Colon (tissue), 2 donors: Measurements from ENCODE around the gene TM4SF4.
"Not testable (repeated sequence)": the region's sequence is repeated elsewhere in the genome, so short reads cannot be mapped to it uniquely, and the experiment has no call there.

Source experiments
- FAIRE-seq: peaks from 2 replicates; lab custom pipeline; 2012; peaks lifted over from hg19 to GRCh38; lab: Jason Lieb, UNC
- donor health status: control.
- donor health status: control.

TM4SF4 gene, protein sequence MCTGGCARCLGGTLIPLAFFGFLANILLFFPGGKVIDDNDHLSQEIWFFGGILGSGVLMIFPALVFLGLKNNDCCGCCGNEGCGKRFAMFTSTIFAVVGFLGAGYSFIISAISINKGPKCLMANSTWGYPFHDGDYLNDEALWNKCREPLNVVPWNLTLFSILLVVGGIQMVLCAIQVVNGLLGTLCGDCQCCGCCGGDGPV

DNA sequence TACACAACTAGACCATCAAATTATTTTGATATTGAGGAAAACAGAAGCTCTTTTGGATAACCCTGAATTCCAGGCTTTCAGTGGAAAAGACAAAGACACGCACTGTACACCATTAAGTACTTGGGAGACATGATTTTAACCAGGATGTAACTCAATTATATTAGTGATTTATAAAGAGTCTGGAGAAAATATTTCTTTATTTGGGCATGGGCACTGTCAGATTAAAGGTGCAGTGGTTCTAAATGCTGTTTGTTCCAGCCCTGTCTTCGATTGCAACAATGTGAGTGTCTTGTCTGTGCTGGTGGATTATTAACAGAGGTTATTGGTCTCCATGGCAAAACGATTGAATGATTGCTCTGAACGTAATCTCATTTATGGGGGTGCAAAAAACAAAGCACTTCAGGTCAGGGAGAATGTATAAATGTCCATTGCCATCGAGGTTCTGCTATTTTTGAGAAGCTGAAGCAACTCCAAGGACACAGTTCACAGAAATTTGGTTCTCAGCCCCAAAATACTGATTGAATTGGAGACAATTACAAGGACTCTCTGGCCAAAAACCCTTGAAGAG, at the start of gene TM4SF4:
Gene TM4SF4, plus strand, starts transcription at position 448 of the 568 bp plus-strand sequence. CDS start 181 bp downstream, outside the sequence.
- no peak for FAIRE-seq

DNA sequence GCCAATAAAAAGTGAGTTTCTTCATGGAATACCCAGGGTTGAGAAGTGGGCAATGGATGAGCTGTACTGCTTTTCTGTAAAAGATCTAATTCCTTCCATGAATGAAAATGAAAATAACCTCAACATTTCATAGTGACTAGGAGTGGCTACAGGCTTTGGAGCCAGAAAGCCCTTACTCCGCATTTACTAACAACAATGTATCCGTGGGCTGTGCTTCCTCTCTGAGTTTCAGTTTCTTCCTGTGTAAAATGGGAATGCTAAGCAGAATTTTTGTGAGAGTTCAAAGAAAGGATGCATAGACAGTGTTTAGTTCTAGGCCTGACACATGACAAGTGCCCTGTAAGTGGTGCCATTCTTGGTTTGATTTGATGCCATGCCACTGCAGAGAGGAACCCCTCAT, 49.6 kb upstream of the TM4SF4 start:
- no peak for FAIRE-seq

DNA sequence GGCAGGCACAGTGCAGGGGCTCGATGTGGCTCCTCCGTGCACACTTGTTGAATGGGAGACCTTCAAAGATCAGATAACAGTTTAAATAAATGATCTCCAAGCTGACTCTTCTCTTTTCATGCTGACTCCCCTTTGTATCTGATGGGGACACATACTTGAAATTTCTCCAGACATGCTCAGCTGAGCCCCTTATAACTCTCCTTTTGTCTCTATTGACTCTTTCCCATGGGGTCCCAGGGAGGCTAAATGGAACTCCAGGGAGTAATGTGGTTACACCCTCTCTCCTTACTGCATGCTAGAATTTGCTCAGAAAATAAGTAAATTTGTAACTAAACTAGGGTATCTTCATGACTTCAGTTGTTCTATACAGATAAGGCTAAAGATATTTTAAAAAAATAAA, 48.2 kb upstream of the TM4SF4 start:
- FAIRE-seq, result no peak

DNA sequence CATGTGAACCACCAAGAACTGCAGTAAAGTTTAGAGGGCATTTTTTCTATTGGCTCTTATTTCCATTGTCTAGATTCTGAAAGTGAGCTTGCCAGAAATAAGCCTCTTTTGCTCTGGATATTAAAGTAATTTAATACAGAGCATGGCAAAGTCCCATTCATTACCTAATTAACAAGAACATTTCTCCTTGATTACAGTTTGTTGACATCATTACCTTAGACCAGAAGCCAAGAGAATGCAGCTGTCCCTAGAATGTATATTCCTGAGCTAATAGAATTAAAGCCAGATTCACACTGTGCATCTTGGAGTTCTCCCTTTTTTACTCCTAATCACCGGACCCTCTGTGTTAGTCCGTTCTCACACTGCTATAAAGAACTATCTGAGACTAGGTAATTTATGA, 46.4 kb upstream of the TM4SF4 start:
- FAIRE-seq, result no peak

DNA sequence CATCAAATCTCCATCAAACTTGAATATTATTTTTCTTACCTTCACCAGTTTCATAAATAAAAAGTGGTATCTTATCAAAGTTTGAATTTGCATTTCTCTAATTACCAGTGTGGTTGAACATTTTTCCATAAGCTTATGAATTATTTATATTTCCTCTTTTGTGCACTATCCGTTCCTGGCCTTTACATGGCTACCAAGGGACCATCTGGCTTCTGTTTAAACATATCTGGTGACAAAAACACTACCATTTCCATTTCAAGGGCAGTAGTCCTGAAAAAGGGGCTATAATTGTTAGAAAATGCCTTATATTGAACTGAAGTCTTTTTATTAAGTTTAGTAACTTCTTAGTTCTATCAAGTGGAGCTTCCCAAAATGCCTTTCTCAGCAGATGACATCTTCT, 44.3 kb upstream of the TM4SF4 start:
- FAIRE-seq, result no peak

DNA sequence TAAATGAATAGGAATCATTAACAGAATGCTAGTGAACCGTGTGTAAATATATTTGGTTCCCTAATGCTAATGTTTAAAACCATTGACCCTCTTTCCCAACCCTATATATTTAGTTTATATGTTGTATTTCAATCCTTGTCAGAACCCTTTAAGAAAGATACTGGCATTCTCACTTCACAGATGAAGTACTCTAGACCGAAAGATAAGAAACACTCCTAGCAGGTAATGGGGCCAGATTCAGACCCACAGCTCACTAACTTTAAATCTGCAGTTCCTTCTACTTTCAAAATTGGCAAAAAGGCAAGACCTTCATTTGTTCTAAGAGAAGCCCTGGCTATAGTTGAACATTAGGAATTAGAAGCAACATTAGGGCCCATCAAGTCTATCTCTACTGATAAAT, 42.3 kb upstream of the TM4SF4 start:
- FAIRE-seq, result no peak

DNA sequence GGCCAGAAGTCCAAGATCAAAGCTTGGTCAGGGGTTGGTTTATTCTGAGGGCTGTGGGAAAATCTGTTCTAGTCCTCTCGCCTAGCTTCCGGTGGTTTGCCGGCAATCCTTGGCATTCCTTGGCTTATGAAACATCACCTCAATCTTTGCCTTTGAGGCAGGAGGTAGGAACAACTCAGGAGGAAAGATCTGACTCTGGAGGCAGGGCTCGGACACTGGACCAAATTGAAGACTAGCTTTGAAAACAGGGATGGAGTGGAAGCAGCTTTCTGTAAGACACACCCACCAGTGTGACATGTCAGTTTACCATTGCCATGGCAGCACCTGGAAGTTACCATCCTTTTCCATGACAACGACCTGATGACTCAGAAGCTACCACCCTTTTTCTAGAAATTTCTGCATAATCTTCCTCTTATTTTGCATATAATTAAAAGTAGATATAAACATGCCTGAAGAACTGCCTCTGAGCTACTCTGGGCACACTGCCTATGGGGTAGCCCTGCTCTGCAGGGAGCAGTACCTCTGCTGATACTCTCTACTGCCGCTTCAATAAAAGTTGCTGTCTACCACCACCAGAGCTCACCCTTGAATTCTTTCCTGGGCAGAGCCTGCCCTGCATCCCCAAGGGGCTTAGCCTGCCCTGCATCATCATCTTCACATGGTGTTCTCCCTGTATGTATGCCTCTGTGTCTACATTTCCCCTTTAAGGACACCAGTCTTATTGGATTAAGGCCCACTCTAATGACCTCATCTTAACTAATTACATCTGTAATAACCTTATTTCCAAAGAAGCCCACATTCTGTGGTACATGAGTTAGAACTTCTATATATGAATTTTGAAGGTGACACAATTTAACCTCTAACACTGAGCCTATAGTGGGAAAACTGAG, 38.3 kb upstream of the TM4SF4 start:
- no peak for FAIRE-seq

DNA sequence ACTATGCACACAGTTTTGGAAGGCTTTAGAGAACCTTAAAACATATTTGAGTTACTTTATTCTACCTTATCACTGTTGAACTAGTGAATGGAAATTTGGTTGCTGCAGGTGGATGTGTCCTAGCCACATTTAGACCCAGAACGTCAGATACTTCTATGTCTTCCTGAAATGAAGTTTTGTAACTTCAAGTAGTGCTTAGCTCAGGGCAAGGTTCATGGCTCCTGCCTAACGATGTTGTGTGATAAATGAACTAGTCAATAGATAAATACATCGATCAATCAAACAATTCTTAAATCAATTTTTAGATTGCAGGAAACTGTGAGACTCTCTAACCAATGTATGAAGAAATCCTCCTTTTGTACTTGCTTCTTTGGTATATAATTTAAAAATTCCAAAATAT, 37.2 kb upstream of the TM4SF4 start:
- no peak for FAIRE-seq

DNA sequence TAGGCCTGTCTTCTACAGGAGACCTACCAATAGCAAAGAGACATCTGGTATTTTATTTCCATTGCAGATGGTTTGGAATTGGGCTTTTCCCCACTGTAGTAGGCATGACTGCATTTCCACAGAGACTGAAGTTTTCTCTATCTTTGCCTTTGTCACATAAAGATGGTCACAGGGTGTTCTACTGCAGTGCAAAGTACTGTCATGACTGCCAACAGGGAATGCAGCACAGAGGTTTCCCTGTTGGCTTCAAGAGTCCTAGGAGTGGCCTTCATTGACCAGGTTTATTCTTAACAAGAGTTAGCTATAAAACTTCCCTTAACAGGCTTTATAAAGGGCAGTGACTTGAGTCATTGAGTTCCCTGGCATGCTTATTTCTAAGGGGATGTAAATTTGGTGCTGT, 36.8 kb upstream of the TM4SF4 start:
- no peak for FAIRE-seq

DNA sequence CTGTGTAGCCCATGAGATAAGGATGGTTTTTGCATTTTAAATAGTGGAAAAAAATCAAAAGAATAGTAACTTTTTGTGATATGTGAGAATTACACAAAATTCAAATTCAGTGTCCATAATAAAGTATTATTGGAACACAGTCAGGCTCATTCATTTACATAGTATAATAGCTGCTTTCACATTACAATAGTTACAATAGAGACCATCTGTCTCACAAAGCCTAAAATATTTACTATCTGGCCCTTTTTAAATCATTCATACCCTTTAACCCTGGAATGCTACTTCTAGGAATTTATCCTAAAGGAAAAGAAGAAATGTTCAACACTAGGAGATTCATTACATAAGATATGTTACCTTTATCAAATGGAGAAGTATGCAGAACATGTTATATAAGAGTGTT, 35.5 kb upstream of the TM4SF4 start:
- no peak for FAIRE-seq

DNA sequence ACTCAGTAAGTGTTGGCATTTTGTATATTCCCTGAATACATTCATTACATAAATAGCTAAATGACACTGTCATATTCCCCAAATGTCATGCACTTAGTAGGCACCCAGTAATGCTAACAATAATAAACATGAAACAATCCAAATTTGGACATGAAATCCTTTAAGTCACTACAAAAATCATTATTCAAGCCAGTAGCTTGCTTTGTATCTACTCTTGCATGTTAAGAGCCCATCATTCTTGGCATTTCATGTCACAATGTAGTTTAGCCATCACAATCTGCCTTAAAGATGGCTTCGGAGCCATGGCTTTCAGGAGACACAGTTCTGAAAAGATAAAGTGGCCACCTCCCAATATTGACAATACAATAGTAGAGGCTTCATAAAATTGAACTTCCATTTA, 32.9 kb upstream of the TM4SF4 start:
- no peak for FAIRE-seq

DNA sequence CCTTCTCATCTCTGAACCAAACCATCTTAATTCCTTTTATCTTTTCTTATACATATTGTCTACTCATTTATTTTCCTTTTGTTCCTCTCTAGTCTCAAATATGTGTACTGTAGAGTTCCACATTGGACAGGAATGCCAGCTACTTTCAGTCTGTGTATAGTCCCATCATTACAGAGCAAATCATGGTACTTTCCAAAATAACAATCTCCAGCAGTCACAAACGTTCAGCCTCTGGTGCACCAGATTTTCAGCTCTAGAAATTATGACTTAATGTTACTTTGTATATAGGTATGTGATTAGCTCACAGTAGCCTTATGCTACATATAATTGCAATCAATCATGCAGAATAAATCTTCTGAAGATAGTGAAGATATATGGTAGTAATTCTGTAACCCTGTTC, 32.5 kb upstream of the TM4SF4 start:
- FAIRE-seq, result no peak

DNA sequence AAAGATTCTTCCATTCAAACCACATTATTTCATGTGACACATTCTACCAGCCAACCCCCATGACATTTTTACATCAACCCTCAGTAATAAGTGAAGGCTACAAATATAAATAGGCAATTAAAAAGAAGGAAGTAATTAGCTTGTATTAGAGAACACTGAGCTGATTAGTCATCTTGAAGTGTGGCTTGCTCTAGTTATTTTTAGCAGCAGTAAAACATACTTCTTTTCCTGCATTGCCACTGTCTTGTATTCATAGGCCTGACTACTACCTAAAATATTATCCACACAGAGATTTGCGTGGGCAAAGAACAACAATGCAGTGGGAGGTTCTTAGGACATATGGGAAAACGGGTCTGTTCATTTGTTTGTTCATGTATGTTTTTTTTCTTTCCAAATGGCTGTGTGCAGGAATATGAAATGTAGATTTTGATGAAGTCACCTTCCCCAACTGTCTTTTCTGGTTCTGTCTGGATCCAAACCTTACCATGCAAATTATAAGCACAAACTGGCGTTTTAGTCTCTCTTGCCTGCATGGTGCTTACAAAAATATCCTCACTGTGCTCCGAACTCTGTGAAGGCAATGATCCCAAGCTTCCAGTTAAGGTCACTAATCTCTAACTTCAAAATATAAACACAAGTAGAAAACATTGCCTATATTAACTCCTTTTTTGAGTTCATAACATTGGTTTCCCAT, 31.5 kb upstream of the TM4SF4 start:
- no peak for FAIRE-seq

DNA sequence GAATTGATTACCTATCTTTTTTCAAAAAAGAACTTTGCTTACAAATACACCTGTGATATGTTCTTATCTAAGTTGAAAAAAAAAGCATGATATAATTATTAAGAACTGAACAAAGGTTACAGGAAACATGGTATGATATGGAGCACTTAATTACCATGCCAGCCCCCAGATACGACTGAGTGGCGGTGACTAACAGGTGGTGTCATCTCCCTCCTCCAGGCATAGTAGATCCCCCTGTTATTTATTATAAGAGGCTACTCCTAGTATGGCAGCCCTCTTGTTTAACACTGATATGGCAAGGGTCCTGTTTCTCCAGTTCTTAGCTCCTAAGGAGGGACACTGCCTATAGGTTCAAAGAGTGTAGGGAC, 31.0 kb upstream of the TM4SF4 start:
- FAIRE-seq, result no peak

DNA sequence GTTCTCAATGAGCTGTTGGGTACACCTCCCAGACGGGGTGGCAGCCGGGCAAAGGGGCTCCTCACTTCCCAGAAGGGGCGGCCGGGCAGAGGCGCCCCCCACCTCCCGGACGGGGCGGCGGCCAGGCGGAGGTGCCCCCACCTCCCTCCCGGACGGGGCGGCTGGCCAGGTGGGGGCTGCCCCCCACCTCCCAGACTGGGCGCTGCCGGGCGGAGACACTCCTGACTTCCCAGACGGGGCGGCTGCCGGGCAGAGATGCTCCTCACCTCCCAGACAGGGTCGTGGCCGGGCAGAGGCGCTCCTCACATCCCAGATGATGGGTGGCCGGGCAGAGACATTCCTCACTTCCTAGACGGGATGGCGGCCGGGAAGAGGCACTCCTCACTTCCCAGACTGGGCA, 29.6 kb upstream of the TM4SF4 start:
- not testable (repeated sequence) for FAIRE-seq

DNA sequence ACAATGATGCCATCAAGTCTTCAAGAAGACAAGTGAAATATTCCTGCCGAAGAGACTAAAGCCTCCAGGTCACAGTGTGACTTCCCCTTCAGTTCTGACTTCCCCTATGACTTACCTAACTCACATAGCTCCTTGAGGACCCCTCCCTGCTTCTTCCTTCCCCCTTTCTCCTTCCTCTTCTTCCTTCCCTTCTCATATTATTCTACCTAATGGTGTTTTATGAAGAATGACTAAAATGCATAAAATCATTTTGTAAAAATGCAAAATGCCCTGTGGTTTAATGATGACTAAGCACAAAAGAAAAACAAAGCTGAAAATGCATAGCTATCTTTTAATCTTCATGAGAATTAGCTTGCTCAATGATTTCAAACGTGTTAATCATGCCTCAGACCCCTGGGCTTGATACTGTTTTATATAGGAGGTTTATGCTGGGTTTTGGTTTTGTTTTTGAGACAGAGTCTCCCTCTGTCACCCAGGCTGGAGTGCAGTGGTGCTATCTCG, 26.1 kb upstream of the TM4SF4 start:
- FAIRE-seq, result no peak

DNA sequence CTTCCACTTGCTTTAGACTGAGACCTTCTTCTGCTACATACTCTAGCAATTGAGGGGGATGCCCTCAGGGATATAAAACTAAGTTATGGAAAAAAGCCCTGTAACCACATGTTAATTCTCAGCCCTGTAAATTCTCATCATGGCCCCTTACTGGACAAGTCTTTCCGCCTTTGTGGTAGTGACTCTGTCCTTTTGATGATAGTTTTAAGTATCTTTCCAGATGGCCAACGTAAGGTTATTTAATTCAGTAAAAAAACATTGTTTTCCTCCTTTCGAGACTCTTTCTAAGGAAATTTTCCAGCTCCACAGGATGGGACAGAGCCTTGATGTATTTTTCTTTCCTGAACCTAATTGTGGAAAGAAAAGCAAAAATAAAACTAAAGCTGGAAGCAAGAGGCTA, 25.3 kb upstream of the TM4SF4 start:
- FAIRE-seq, result no peak

DNA sequence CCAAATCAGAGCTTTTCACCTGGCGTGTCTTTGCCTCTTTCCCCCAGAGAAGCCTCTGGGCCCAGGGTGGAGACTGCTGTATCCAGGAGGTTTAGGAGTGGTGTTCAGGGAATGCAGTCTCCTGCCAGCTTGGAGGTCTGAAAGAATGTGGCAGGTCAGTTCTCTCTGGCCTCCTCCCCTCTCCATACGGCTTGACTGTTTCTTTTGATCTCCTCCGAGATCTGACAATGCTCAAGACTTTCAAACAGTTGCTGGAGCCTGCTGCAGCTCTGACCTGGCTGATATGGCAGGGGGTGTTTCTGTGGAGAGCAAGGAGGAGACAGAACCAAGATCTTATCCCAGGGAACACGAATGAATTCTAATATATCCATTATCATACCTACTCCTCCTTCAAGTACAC, 24.7 kb upstream of the TM4SF4 start:
- no peak for FAIRE-seq

DNA sequence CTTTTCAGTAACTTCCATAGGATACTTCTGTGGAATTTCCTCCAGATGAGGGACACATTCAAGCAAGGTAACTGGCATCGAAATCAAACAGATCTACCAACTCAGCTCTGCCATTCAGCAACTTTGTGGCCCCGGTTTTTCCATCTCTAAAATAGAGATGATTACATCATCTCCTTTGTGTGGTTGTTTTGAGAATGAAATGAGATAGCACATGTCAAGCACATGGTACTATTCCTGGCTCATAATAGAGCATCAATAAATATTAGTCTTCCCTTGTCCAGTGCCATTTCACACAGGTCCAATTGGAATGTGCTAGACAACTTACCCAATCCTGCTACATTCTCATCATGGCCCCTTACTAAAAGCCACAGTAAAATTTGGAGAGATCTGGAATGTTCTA, 24.2 kb upstream of the TM4SF4 start:
- FAIRE-seq, result no peak

DNA sequence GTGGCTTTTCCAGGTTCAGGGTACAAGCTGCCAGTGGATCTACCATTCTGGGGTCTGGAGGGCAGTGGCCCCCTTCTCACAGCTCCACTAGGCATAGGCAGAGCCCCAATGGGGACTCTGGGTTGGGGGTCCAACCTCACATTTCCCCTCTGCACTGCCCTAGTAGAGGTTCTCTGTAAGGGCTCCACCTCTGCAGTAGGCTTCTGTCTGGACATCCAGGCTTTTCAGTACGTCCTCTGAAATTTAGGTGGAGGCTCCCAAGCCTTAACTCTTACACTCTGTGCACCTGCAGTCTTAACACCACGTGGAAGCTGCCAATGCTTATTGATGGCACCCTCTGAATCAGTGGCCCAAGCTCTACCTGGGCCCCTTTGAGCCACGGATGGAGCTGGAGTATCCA, 22.5 kb upstream of the TM4SF4 start:
- FAIRE-seq, result no peak

DNA sequence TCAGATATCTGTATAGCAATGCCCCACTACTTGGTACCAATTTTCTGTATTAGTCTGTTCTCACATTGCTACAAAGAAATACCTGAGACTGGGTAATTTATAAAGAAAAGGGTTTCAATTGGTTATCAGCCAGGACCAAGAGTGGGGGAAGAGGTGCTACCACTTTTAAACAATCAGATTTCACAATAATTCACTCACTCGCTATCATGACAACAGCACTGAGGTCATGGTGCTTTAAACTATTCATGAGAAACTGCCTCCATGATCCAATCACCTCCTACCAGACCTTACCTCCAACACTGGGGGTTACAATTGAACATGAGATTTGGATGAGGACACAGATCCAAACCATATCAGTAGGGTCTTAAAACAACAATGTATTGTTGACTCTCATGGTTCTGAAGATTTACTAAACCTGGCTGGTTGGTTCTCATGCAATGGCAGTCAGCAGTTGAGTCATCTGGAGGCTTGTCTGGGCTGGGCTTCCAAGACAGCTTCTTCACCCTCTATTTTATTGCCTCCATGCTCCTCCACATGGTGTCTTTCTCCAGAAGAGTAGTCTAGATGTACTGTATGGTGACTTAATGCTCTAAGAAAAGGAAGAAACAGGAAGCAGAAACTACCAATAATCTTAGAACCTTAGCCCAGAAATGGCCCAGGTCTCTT, 21.2 kb upstream of the TM4SF4 start:
- no peak for FAIRE-seq

DNA sequence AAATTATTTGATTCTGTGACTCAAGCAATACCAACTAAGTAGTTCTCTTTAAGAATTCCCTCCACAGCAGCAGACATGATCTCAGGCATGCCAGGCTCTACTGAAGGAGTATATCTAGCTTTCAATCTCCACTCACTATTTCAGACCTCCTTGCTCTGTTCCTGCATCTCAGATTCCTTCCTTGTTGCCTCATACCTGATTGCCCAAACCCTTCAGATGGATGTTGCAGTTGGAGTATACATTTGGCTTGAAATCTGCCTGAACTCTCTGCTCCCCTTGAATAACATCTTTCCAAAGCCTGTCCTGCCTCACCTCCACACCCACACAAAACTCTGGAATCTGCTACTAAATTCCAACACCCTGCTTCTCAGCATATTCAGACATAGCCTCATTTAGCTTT, 19.8 kb upstream of the TM4SF4 start:
- no peak for FAIRE-seq
